Thoracic aorta (tissue), 2 donors: ENCODE measurements around the gene GRIK4. TPM values are rescaled to one million over a fixed set of nuclear protein-coding genes. Genes with fewer than 3 reads are reported as not detected.

Experiments
- ATAC-seq: fragments of 150-250 bp; one replicate; pipeline ENCODE4 v1.8.0; 2017; ENCODE audit warnings: low read depth; ENCODE audit not compliant: insufficient number of reproducible peaks, low FRiP score
- DNase-seq: peaks from one replicate; pipeline ENCODE4 v3.0.0-alpha.2; 2020; ENCODE audit warnings: low spot score
- H3K27ac ChIP-seq, 2 donors: fragments of 200-600 bp; sonication (generic); 1 replicate in 1 of 2; 2 replicates in 1 of 2; pipeline ENCODE4 v1.5.1; 2016; ENCODE audit warnings: mild to moderate bottlenecking in 2 of 2, moderate library complexity in 2 of 2
- H3K27me3 ChIP-seq: fragments of 200-600 bp; sonication (generic); replicated peaks from 2 replicates; pipeline ENCODE4 v1.6.0; 2016; ENCODE audit warnings: mild to moderate bottlenecking; ENCODE audit not compliant: insufficient read depth
- H3K36me3 ChIP-seq: fragments of 200-600 bp; sonication (generic); one replicate; pipeline ENCODE4 v1.5.1; 2016
- H3K4me1 ChIP-seq, 2 donors: fragments of 200-600 bp; sonication (generic); 1 replicate in 1 of 2; 2 replicates in 1 of 2; pipeline versions ENCODE4 v1.5.1 to v1.6.0; 2016; ENCODE audit warnings: low read depth in 2 of 2, mild to moderate bottlenecking in 1 of 2; ENCODE audit not compliant: control insufficient read depth in 1 of 2
- H3K4me3 ChIP-seq: fragments of 200-600 bp; sonication (generic); 2 replicates; pipeline ENCODE4 v1.5.1; 2016; ENCODE audit warnings: mild to moderate bottlenecking
- H3K9me3 ChIP-seq: fragments of 200-600 bp; sonication (generic); 2 replicates; pipeline ENCODE4 v1.5.1; 2016
- CTCF ChIP-seq: fragments of 200-600 bp; sonication (generic); IDR thresholded peaks from one replicate; pipeline ENCODE4 v1.5.1; 2019; ENCODE audit warnings: antibody characterized with exemption
- total RNA-seq, 2 donors: library from RNA; depleted of rRNA; stranded (reverse); fragments of >200 nt; gene quantifications; one replicate each; pipeline versions ENCODE4 v1.1.0 to v1.2.3, GENCODE V29; 2016

GRIK4 gene
- total RNA-seq, 2 donors from 2014 or later = not detected

- TF ChIP-seq CTCF = no peak
- Histone ChIP-seq H3K4me3 (no peak overlapping the region), H3K4me1 (no peaks in the 10 kb centered on the region), H3K9me3 (peaks cover 9% of the 10 kb centered on the region), H3K27me3 (no peaks in the 10 kb centered on the region), H3K36me3 (no peaks in the 10 kb centered on the region), H3K27ac (no peak overlapping the region)
- no peak for ATAC-seq
- no peak for DNase-seq
These were observed 196.1 kb downstream of the GRIK4 start for GRCh38 chr11:120707663-120708062.

GRCh38 chr11:120708511-120709183, 197.1 kb downstream of the GRIK4 start:
- no peaks in the 10 kb centered on the region for H3K27me3 ChIP-seq
- no peak overlapping the region for H3K4me3 ChIP-seq
- H3K9me3 ChIP-seq = peaks cover 9% of the 10 kb centered on the region
- H3K36me3 ChIP-seq = no peaks in the 10 kb centered on the region
- no peak for DNase-seq
- no peak overlapping the region for H3K27ac ChIP-seq
- no peak for TF ChIP-seq CTCF
- no peaks in the 10 kb centered on the region for H3K4me1 ChIP-seq
- no peak for ATAC-seq

- TF ChIP-seq CTCF = no peak
- no peak for ATAC-seq
These were observed 198.3 kb downstream of the GRIK4 start for GRCh38 chr11:120709808-120710207.

GRCh38 chr11:120710354-120711131, 199.0 kb downstream of the GRIK4 start:
- no peaks in the 10 kb centered on the region for H3K4me1 ChIP-seq
- no peaks in the 10 kb centered on the region for H3K36me3 ChIP-seq
- H3K4me3 ChIP-seq = no peak overlapping the region
- ATAC-seq = no peak
- TF ChIP-seq CTCF = no peak
- no peak for DNase-seq
- no peak overlapping the region for H3K27ac ChIP-seq
- H3K9me3 ChIP-seq = peaks cover 9% of the 10 kb centered on the region
- H3K27me3 ChIP-seq = no peaks in the 10 kb centered on the region

More at GRCh38 chr11:120709808-120710207, 198.3 kb downstream of the GRIK4 start:
- DNase-seq = no peak
- H3K4me1 ChIP-seq = no peaks in the 10 kb centered on the region
- H3K27me3 ChIP-seq = no peaks in the 10 kb centered on the region
- H3K36me3 ChIP-seq = no peaks in the 10 kb centered on the region
- H3K4me3 ChIP-seq = no peak overlapping the region
- no peak overlapping the region for H3K27ac ChIP-seq
- peaks cover 9% of the 10 kb centered on the region for H3K9me3 ChIP-seq

- H3K27me3 ChIP-seq = no peaks in the 10 kb centered on the region
- no peaks in the 10 kb centered on the region for H3K36me3 ChIP-seq
- no peak for ATAC-seq
- no peaks in the 10 kb centered on the region for H3K4me1 ChIP-seq
- no peak overlapping the region for H3K4me3 ChIP-seq
- H3K27ac ChIP-seq = no peak overlapping the region
- no peak for TF ChIP-seq CTCF
- peaks cover 9% of the 10 kb centered on the region for H3K9me3 ChIP-seq
- DNase-seq = no peak
These were observed 200.5 kb downstream of the GRIK4 start for GRCh38 chr11:120712014-120712413.
